ENCODE results near the gene TPRA1. TPM values are rescaled to one million over a fixed set of nuclear protein-coding genes. Genes with fewer than 3 reads are reported as not detected.

Gene TPRA1
- total RNA-seq, 1 donor = 30.4 TPM

- peaks cover 17% of the 10 kb centered on the region for H3K27me3 ChIP-seq (ENCODE audit: insufficient read depth, low read length)
- no peak for TF ChIP-seq CTCF (IDR thresholded peaks at IDR 0.05; ENCODE audit: extremely low read depth, low read depth, low read length)
- no peaks in the 10 kb centered on the region for H3K9me3 ChIP-seq (ENCODE audit: low read depth, low read length)
- no peaks in the 10 kb centered on the region for H3K36me3 ChIP-seq (ENCODE audit: insufficient read depth, low read length)
- H2AFZ ChIP-seq (ENCODE audit: low read length) = no peak overlapping the region
- no peak overlapping the region for H3K27ac ChIP-seq (ENCODE audit: low read depth, low read length)
- H3K4me1 ChIP-seq (ENCODE audit: insufficient read depth, low read length) = no peaks in the 10 kb centered on the region
- H4K20me1 ChIP-seq (ENCODE audit: insufficient read depth, low read length) = no peaks in the 10 kb centered on the region
- no peak overlapping the region for H3K4me3 ChIP-seq (ENCODE audit: insufficient read depth, low read length)
- peak; percentile 54 for DNase-seq (ENCODE audit: insufficient read length, low spot score, missing footprints)
- no peak overlapping the region for H3K4me2 ChIP-seq (ENCODE audit: insufficient read depth, low read length)
- H3K79me2 ChIP-seq (ENCODE audit: insufficient read depth, low read length) = no peaks in the 10 kb centered on the region
These were observed 30.3 kb downstream of the TPRA1 start for GRCh38 chr3:127560051-127560787.

GRCh38 chr3:127556565-127556964 is 34.0 kb downstream of the TPRA1 start:
- peak; percentile 44 for DNase-seq (ENCODE audit: insufficient read length, low spot score, missing footprints)
- no peak overlapping the region for H3K27ac ChIP-seq (ENCODE audit: low read depth, low read length)
- no peak overlapping the region for H2AFZ ChIP-seq (ENCODE audit: low read length)
- H3K36me3 ChIP-seq (ENCODE audit: insufficient read depth, low read length) = no peaks in the 10 kb centered on the region
- no peaks in the 10 kb centered on the region for H3K4me1 ChIP-seq (ENCODE audit: insufficient read depth, low read length)
- no peaks in the 10 kb centered on the region for H3K79me2 ChIP-seq (ENCODE audit: insufficient read depth, low read length)
- no peak overlapping the region for H3K4me2 ChIP-seq (ENCODE audit: insufficient read depth, low read length)
- H4K20me1 ChIP-seq (ENCODE audit: insufficient read depth, low read length) = no peaks in the 10 kb centered on the region
- no peaks in the 10 kb centered on the region for H3K9me3 ChIP-seq (ENCODE audit: low read depth, low read length)
- TF ChIP-seq CTCF (IDR thresholded peaks at IDR 0.05; ENCODE audit: extremely low read depth, low read depth, low read length) = no peak
- peaks cover 17% of the 10 kb centered on the region for H3K27me3 ChIP-seq (ENCODE audit: insufficient read depth, low read length)
- no peak overlapping the region for H3K4me3 ChIP-seq (ENCODE audit: insufficient read depth, low read length)

GRCh38 chr3:127555108-127555507 is 35.4 kb downstream of the TPRA1 start:
- H3K4me3 ChIP-seq (ENCODE audit: insufficient read depth, low read length) = no peak overlapping the region
- H4K20me1 ChIP-seq (ENCODE audit: insufficient read depth, low read length) = no peaks in the 10 kb centered on the region
- H3K4me2 ChIP-seq (ENCODE audit: insufficient read depth, low read length) = no peak overlapping the region
- no peak overlapping the region for H2AFZ ChIP-seq (ENCODE audit: low read length)
- TF ChIP-seq CTCF (IDR thresholded peaks at IDR 0.05; ENCODE audit: extremely low read depth, low read depth, low read length) = no peak
- H3K79me2 ChIP-seq (ENCODE audit: insufficient read depth, low read length) = no peaks in the 10 kb centered on the region
- DNase-seq (ENCODE audit: insufficient read length, low spot score, missing footprints) = no peak
- H3K4me1 ChIP-seq (ENCODE audit: insufficient read depth, low read length) = no peaks in the 10 kb centered on the region
- no peak overlapping the region for H3K27ac ChIP-seq (ENCODE audit: low read depth, low read length)
- H3K27me3 ChIP-seq (ENCODE audit: insufficient read depth, low read length) = peaks cover 27% of the 10 kb centered on the region
- no peaks in the 10 kb centered on the region for H3K9me3 ChIP-seq (ENCODE audit: low read depth, low read length)
- no peaks in the 10 kb centered on the region for H3K36me3 ChIP-seq (ENCODE audit: insufficient read depth, low read length)

- Histone ChIP-seq H3K4me2 (ENCODE audit: insufficient read depth, low read length) (no peak overlapping the region), H3K36me3 (ENCODE audit: insufficient read depth, low read length) (no peaks in the 10 kb centered on the region), H3K4me1 (ENCODE audit: insufficient read depth, low read length) (peaks cover 5% of the 10 kb centered on the region), H3K9me3 (ENCODE audit: low read depth, low read length) (no peaks in the 10 kb centered on the region), H3K79me2 (ENCODE audit: insufficient read depth, low read length) (no peaks in the 10 kb centered on the region), H3K27me3 (ENCODE audit: insufficient read depth, low read length) (peaks cover 32% of the 10 kb centered on the region), H4K20me1 (ENCODE audit: insufficient read depth, low read length) (no peaks in the 10 kb centered on the region), H2AFZ (ENCODE audit: low read length) (no peak overlapping the region), H3K4me3 (ENCODE audit: insufficient read depth, low read length) (no peak overlapping the region), H3K27ac (ENCODE audit: low read depth, low read length) (no peak overlapping the region)
- DNase-seq (ENCODE audit: insufficient read length, low spot score, missing footprints) = peak; percentile 43
- TF ChIP-seq CTCF (IDR thresholded peaks at IDR 0.05; ENCODE audit: extremely low read depth, low read depth, low read length) = no peak
These were observed 38.5 kb downstream of the TPRA1 start for GRCh38 chr3:127552038-127552437.
